Activated T-cell treated with anti-CD3 and anti-CD28 coated beads for 4 hours (primary cell): ENCODE results near the gene CMTM6.
A peak's percentile ranks its signal among the peaks of the same experiment; 100 is the strongest.
"Not testable (repeated sequence)": the region's sequence is repeated elsewhere in the genome, so short reads cannot be mapped to it uniquely, and the experiment has no call there.

Experiments used
- DNase-seq: peaks from one replicate; pipeline ENCODE4 v3.0.0-alpha.2; 2020

CMTM6 gene, protein sequence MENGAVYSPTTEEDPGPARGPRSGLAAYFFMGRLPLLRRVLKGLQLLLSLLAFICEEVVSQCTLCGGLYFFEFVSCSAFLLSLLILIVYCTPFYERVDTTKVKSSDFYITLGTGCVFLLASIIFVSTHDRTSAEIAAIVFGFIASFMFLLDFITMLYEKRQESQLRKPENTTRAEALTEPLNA

GRCh38 chr3:32502118-32502945, at the start of gene CMTM6:
Gene CMTM6, minus strand, starts transcription at chr3:32502852. Its CDS starts 107 bp downstream, at chr3:32502745.
- DNase-seq = peak; percentile 52

- DNase-seq = no peak
Observed at GRCh38 chr3:32552013-32552412, 49.4 kb upstream of the CMTM6 start.

DNA sequence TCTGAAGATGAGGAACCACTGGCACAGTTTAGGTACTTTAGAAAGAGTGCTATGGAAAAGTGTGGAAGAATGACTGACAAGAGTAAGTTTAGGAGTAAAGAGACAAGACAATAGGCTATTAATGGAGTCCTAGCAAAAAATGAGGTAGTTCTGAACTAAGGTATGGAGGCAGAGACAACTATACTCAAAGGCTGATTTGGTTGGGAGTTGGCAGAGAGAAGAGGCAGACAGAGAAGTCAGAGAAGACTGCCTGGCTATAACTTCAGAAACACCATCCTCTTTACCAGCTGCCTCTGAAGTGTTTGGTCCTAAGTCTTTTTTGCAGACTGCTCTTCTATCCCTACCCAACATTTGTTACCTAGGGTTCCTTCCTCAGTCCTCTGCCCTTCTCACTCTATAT, 48.8 kb upstream of the CMTM6 start:
- DNase-seq = no peak

GRCh38 chr3:32551087-32551486, 48.4 kb upstream of the CMTM6 start:
- DNase-seq = no peak

DNA sequence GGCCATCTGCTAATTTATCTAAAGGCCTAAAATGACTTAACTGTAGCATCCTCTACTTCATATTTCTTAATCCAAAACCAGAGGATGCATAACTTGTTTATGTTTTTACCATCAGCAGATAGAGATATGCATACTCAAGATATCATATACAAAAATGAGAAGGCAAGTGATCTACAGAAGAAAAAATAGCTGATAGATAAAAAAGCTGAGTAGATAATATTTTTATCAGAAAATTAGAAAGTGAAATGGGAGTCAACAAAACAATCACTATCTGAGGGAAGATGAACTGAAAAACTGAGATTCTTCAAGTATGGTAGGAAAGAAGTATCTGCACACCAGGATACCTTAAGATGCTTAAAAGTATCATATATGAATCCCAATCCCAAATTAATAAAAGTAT, 42.7 kb upstream of the CMTM6 start:
- DNase-seq = no peak

GRCh38 chr3:32544894-32545293, 42.2 kb upstream of the CMTM6 start:
- no peak for DNase-seq

DNA sequence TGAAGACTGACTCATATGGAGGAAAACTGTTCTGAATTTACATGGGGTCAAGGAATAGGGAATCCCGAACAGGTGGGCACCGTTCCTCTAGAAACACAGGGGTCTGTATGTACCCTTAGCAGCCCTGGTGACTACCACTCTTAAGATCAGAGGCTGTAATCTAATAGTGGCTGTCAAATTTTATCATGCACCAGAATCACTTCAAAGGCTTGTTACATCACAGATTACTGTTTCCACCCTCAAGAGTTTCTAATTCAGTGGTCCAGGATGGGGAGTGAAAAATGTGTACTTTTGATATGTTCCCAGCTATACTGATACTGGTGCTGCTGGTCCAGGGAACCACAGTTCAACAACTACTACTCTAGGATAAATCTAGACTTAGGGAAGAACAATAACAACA, 40.2 kb upstream of the CMTM6 start:
- DNase-seq = no peak

DNA sequence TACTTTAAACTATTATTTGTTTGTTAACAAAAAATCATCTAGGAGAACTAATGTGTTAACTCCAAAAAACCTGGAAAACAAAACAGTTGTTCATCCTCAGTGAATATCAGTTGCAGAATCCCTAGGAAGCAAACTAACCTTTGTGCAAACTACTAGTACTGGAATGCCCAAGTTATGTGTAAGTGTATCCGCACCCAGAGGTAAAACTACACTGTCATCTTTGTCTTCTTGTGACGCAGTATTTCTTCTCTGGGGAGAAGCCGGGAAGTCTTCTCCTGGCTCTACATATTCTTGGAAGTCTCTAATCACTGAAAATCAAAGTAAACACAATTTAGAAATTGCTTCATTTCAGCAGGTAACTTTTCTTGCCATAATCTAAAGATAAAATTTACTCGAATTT, 38.2 kb upstream of the CMTM6 start:
- no peak for DNase-seq

- DNase-seq = no peak
Observed at GRCh38 chr3:32532434-32532833, 29.8 kb upstream of the CMTM6 start.

DNA sequence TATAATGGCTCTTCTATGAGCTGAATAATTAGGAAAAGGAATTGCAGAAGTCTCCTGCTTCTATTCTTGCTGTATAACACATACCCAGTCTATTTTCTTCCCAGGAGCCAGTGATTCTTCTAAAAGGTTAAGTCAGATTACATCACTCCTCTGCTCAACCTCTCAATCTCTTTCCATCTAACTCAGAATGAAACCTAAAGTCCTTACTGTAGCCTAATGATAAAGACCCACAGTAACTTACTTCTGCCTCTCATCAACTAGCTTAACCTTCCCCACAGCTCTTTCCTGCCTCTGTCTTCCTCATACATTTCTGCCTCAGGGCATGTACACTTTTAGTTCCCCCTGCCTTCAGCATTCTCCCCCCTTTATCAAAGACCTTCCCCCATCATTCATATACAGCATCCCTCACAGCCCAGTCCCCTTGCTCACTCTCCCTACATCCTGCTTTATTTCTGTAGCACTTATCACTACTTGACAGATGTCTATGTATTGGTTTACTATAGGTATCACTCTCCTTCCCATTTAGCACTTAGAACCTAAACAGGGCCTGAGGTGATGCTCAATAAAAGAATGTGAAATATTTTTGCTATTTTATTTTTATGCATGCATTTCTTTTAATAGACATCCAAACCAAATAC, 28.5 kb upstream of the CMTM6 start:
- DNase-seq = no peak

- no peak for DNase-seq
Observed at GRCh38 chr3:32525720-32526119, 23.1 kb upstream of the CMTM6 start.

DNA sequence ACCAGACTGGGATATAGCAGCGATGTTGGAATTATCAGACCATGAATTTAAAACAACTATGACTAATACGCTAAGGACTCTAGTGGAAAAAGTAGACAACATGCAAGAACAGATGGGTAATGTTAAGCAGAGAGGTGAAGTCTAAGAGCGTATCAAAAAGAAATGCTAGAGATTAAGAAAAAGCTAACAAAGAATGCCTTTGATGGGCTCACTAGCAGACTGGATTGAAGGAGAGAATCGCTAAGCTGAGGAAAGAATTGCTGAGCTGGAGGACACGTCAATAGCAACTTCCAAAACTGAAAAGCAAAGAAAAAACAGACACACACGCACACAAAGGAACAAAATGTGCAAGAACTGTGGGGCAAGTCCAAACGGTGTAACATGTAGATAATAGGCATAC, 20.0 kb upstream of the CMTM6 start:
- no peak for DNase-seq

DNA sequence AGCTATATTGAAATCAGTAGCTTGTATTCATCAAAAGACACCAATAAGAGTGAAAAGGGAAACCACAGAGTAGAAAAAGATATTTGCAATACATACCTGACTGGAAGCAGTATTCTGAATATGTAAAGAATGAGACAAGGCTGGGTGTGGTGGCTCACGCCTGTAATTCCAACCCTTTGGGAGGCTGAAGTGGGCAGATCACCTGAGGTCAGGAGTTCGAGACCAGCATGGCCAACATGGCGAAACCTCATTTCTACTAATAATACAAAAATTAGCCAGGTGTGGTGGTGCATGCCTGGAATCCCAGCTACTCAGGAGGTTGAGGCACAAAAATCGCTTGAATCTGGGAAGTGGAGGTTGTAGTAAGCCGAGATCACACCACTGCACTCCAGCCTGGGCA, 16.3 kb upstream of the CMTM6 start:
- DNase-seq = not testable (repeated sequence)

DNA sequence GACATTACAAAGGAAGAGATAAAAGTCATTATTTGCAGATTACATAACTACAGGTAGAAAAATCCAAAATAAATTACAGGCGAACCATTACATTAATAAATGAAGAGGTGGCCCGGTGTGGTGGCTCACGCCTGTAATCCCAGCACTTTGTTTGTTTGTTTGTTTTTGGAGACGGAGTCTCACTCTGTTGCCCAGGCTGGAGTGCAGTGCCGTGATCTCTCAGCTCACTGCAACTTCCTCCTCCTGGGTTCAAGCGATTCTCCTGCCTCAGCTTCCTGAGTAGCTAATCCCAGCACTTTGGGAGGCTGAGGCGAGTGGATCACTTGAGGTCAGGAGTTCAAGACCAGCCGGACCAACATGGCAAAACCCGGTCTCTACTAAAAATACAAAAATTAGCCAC, 14.1 kb upstream of the CMTM6 start:
- DNase-seq = not testable (repeated sequence)

DNA sequence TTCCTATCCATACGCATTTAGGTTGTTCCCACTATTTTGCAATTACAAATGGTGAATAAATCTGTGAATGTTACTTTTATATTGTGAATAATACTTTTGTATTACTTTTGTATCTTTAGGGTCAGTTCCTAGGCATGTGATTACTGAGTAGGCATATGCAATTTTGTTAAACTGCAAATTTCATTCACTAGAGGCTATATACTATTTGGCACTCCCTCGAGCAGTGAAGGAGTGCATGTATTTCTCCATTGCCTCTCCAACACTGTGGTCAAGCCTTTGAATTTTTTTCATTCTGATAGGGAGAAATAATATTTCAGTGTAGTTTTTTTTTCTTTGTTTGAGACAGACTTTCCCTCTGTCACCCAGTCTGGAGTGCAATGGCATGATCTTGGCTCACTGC, 8.4 kb upstream of the CMTM6 start:
- no peak for DNase-seq

DNA sequence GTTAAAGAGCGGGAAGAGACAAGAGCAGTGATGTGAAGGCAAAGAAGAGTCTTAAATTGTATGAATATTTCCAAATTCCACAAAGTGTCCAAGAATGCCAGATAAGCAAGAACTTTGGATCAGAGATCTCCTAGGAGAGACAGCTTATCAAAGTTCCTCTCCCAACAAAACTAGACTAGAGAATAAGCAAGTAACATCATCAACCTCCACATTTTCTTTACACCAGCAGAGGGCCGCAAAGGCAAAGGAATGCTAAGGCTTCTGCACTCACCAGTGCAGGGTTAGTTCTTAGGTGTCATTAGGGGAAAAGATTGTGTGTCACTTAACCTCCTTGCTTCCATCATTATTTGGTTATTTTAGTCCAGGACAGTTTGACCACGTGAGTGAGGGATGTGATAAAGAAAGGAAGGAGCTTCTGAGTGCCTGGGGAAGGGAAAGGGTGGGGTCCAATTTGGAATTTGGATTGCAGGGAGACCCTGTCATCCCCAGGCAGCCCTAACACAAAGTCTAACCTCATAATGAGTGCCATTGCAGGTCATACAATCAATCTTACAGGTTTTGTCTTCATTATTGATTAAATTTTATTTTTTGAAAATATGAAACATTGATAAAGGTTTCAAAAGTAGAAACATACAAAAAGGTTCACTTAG, 7.5 kb upstream of the CMTM6 start:
- DNase-seq = peak; percentile 49

DNA sequence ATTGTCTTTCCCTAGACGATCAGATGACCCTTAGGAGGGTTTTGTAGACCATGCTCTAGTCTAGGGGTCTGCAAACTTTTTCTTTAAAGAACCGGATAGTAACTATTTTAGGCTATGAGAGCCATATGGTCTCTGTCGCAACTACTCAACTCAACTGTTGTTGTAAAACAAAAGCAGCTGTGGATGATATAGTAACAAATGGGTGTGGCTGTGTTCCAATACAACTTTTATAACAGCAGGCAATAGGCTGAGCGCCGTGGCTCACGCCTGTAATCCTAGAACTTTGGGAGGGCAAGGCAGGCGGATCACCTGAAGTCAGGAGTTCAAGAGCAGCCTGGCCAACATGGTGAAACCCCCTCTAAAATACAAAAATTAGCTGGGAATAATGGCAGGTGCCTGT, 6.1 kb upstream of the CMTM6 start:
- no peak for DNase-seq

DNA sequence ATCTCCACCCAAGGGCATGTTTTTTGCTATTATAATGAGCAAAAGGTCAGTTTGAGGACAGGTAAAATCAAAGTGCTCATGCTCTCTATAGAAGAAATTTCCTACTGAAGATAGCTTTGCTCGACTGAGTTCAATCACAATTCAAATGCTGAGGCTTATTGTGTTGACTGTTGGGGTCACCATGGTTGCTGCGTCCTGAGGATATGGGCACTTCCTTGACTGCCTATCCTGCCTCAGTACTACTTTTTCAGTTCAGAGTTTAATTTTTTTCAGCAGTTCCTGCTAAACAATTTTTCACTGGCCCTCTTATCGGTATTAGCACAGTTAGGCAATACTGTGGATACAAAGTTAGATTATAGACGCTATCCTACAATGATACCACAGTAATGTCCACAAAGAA, 3.8 kb upstream of the CMTM6 start:
- DNase-seq = no peak

GRCh38 chr3:32502946-32503286, 264 bp upstream of the CMTM6 start:
- no peak for DNase-seq

DNA sequence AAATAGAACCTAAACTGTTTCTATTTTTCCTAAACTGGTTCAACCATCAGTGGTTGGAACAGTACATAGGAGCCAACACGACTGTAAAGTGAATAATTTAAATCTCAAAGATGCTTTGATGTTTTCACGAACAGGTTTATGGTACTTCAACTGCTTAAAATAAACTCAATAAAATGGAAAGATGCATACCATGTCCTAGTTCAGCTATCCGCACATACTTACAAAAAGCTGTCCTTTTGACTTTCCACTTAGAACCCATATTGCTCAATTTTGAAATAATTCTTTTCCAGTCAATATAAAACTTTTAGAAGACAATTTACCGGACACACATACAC, 902 bp downstream of the CMTM6 start:
- DNase-seq = no peak

DNA sequence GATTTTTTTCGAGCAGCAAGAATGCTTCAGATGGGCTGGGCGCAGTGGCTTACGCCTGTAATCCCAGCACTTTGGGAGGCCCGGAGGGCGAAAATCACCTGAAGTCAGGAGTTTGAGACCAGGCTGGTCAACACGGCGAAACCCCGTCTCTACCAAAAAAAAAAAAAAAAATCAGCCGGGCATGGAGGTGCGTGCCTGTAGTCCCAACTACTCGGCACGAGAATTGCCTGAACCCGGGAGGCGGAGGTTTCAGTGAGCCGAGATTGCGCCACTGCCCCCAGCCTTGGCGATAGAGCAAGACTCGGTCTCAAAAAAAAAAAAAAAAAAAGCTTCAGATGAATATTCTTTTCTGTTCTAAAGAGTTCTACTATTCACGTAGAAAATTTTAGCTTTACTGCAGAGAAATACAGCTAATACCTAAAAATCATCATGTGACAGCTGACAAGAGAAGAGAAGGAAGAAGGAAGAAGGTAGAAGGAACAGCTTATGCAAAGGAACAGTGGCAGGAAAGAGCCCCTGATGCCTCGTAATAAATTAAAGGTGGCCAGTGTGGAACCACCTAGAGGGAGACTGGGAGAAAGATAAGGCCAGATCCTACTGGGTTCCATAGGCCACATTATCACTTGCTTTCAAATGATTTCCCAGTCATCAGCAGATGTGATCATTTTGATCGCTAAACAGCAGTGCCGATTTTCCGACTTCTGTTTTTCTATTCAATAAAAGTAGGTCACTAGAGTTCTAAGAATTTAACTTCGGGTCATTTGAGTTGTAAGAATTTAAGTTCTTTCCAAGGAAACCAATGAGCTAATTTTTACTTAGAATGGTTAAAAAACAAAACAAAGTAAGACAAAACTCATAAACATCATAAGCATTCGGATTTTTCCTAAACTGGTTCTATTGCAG, 1.5 kb downstream of the CMTM6 start:
- no peak for DNase-seq

DNA sequence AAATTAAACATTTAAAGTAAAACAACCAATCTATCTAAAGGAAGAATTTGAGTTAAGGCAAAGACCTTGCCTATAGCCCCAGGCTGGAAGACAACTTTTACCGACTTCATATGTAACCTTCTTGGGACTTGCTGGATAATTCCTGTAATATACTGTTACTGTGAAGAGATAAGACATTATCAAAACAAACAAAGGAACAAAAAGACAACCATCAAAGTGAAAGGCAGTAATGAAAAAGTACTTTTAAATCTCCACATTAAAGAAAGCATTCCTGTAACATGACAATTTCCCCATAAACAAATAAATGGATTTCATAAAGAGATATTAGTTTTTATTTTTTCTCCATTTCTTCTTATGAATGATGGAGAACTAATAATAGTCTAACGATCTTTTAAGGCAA, 2.4 kb downstream of the CMTM6 start:
- DNase-seq = no peak

- DNase-seq = no peak
Observed at GRCh38 chr3:32499585-32499984, 3.1 kb downstream of the CMTM6 start.
